Fibroblast of skin of left quadriceps (primary cell): ENCODE measurements around the gene ACTG1.

ENCODE experiments used
- DNase-seq, 2 experiments: peaks; one replicate each; pipeline ENCODE4 v3.0.0-alpha.2; 2013; ENCODE audit warnings: low read depth in 2 of 2

The ACTG1 gene

DNA sequence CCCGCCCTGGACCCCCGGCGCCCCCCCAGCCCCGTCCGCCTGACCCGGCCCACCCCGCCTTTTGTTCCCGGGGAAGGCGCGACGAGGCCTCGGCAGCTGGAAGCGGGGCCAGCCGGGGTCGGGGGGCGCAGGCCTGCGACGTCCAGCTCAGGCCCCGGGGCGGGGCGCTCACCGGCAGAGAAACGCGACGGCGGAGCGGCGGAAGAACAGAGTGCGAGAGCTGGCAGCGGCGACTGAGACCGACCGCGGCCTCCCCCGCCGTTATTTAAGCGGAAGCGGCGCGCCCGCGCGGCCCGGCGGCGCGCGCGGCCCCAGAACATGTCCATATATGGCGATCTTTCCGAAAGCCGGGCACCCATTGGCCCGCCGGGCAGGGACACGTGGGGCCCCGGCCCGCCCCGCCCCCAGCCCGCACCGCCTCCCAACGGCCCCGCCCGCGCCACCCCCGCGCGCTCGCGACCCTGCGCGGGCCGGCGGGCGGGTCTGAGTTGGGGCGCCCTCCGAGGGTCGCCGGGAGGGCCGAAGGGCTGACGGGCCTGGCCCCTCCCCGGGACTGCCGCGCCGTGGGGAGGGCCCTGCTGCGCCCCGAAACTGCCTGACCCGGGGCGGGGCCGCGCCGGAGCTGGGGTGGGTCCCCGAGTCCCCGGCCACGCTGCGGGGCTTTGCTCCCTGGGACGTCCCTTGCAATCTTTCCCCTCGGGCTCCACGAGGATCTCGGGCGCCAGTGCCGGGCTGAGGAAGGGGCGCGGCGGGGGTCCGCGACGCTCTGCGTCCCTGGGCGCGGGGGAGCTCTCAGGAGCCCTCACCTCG is at the start of gene ACTG1:
Gene ACTG1, minus strand, starts transcription at position 238 of the 810 bp plus-strand sequence. CDS start 445 bp downstream, outside the sequence.
- peak; percentile 88 to 91 for DNase-seq

DNA sequence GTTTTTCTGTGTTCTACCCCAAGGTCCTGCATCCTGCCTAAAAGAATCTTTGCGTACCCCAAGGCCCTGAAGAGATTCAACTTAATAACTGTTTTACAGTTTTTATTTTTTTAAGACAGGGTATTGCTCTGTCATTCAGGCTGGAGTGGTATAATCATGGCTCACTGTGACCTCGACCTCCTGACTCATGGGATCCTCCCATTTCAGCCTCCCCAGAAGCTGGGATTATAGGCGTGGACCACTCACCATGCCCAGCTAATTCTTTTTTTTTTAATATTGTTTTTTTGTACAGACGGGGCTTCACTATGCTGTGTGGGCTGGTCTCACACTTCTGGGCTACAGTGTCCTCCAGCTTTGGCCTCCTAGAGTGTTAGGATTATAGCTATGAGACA is 48.9 kb upstream of the ACTG1 start:
- DNase-seq = no peak

DNA sequence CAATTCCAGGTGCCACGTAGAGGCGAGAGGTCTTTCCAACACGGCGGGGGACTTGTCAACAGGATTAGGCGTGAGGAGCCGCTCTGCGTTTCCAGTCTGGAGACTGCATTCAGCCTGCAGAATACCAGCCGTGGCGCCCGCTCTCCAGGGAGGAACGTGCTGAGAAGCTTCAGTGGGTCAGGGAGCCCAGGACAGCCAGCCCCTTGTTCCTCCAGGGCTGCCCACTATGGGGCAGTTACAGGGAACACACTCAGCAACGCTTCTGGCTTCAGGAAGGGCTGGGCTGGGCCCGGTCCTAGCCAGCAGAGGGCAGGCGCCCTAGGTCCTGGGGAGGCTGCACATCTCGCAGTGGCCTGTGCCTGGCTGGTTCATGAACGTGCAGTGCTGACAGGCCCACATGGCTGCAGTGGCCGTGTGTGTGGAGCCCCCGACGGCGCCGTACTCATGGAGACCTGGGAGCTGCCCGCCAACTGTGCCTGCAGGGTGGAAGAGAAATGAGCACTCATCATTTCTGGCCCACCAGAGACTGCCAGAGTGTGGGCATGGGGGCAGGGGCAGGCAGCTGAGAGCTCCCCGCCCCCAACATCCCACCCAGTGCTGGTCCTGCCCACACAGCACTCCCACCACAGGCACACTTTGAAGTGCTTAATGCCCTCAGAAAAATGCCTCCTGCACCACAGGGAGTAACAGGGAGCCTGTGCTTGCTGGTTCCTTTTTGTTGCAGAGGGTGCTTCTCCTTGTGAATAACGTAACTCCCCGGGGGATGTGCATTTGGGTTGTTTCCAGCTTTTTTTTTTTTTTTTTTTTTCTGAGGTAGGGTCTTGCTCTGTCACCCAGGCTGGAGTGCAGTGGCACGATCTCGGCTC is 46.6 kb upstream of the ACTG1 start:
- DNase-seq = no peak

DNA sequence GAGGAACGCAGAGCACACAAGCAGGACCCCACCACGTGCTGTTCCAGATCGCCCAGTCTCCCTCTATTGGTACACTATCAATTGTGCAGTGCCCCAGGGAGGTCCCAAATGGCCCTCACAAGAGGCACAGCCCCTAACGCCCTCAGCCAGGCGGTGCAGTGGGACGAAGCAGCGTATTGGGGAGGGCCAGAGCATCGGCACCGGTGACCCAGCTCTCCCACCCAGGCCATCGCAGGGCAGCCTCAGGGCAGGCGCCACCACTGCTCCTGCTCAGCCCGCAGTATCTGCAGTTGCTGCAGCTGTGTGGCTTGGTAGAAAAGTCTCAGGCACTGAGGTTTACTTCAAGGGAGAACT is 45.5 kb upstream of the ACTG1 start:
- no peak for DNase-seq

DNA sequence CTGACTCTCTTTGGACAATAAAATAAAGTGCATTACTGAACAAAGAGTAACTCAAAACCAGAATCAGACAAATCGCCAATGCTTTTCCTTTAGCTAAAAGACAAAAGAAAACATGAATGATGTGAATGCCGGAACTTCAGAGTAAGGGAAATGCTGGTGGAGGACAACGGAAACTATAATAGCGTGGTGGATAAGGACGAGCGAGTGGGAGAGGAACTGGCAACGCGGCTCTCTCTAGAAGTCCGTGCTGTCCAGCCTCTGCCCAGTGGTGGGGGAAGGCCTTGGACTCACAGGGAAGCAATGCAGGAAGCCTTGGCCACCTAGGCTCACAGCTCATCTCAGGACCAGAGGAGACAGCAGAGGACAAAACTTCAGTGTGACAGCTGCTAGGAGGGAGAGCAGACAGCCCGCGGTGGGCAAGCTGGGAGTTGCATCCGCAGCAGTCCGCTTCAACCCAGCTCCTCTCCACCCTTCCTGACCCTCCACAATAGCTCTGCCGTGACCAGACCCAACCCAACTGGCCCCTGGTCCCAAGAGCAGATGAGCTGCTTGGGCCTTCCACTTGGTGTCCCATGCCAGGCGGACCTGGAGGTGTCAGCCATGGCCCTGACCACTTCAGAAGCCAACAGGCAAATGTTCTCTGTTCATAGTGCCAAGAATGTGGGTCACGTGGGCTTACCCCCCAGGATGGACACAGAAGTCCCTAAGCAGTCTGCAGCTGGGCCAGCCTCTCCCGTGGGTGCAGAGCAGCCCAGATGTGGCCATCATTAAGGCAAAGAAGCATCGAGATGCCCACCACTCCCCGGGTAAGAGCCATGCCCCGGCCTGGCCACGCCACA is 44.9 kb upstream of the ACTG1 start:
- DNase-seq = no peak

DNA sequence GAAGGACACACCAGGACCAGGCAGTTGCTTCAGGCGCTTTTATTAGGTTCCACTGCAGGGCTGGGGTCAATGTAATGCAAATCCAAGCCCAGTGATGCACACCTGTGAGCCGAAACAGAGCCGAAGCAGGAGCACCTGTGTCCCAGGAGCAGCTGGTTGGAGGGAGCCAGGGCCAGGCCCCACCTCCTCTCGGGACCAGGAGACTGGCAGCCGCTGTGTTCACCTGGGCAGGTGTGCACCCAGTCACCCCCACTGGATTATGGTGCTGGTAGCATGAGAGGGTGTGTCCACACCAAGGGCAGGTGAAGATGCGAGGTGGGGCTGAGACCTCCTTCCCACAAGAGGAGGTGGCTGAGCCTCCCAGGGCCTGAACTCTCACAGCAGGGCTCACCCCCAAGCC is 44.3 kb upstream of the ACTG1 start:
- DNase-seq = no peak

DNA sequence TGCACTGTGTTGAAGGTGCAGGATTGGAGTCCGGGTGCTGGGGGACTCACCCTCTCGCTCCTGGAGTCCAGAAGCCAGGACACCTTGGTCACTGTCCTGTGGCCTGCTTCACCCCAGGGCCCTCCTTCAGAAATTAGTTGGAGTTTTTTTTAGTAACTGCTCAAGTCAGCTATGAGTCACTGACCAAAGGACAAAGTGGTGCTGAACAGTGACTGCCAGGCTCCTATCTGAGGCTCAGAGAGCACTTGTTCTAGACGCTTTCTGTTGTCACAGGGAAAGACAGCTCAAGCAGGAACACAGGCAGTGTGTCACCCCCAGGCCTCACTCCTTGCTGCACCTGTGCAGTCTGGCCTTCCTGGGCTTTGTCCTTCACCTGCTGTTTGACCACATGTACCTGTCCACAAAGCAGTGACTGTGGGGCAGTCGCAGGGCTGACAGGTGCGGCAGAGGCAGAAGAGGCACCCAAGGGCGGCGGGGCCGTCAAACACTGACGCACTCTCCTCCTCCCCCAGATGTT is 43.6 kb upstream of the ACTG1 start:
- DNase-seq = no peak

DNA sequence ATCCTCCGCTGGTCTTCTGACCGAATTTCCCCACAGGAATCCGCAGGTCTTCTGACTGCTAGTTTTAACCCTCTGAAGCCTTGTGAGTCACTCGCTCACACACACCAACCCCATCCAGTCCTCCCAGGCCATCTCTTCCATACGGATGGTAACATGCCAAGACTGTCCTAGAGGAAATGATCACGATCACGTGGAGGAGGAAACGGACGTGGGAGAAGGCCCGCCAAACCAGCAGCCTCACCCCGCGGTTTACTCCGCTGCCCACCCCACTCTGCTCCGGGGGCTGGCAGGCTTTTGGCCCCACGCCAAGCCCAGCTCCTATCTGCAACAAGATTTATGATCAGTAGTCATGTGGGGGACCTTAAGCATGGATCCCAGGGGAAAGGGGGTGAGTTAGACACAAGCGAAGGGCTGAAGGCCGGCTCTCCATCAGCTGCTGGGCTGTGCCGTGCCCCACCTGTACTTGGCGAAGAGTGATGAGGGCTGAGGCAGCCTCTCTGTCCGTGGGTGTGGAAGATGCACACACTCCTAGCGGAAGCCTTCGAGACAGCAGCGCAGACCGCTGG is 41.1 kb upstream of the ACTG1 start:
- DNase-seq = peak; percentile 88

DNA sequence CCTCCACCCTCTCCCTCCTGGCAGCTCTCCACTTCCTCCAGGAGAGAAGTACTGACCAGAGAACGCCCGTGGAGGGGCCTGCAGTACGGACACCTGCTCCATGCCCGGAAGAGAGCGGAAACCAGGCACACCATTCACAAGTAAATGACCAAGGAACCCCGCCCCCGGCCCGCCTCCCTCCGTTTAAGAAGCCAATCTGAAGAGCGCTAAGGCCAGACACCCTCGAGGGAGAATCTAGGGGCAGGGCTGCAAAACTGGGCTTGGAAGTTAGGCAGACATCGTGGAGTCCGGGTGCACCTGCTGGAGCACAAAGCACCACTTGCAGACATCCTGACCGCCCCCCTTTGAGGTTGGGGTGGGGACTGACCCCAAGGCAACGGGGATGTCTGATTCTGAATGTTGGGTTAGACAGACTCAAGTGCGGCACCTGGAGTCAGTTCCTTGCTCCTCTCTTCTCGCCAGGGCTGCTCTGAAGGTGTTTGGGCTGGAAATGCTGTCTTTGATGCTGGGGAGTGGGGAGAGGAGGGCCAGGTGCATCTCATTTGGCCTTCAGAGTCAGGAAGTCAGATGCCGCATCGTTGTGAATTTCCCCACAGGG is 40.5 kb upstream of the ACTG1 start:
- peak in 1 of 2 experiments; percentile 39 for DNase-seq

DNA sequence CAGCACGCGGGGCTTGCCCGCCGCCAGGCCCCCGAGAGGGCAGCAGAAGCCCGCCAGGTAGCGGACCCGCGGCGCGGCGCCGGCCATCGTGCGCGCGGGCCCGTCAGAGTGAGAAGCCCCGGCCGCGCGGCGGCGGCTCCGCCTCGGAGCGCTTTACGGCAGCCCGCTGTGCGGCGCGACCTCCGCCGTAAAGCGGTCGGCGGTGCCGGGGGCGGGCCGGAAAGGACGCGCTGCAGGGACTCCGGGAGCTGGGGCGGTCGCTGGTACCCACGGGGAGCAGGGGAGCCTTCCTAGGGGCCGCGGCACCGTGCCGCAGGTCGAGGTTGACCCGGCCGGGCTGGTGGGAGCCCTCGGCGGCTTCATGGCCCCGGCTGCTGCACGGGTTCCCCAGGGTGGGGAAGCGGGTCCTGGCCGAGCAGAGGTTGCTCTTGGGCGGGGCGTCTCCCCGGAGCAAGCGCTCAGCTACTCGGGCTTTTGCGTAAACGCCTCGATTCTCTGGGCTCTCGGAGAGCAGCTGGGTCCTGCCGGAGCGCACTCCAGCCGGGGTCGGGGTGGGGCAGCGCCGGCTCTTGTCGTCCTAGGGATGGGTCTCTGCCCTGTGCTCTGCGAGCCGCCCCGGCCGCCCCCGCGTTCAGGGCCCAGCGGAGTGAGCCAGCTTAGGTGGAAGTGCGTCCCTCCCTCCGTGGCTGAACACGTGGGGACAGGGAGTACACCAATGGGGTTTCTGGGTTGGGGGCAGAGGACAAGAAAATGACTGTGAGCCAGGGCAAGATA is 39.8 kb upstream of the ACTG1 start, which contains the start of gene FAAP100:
Gene FAAP100, minus strand, starts transcription at position 110 of the 774 bp plus-strand sequence. Its CDS starts 23 bp downstream, at position 87.
- DNase-seq = peak in 1 of 2 experiments; percentile 45

DNA sequence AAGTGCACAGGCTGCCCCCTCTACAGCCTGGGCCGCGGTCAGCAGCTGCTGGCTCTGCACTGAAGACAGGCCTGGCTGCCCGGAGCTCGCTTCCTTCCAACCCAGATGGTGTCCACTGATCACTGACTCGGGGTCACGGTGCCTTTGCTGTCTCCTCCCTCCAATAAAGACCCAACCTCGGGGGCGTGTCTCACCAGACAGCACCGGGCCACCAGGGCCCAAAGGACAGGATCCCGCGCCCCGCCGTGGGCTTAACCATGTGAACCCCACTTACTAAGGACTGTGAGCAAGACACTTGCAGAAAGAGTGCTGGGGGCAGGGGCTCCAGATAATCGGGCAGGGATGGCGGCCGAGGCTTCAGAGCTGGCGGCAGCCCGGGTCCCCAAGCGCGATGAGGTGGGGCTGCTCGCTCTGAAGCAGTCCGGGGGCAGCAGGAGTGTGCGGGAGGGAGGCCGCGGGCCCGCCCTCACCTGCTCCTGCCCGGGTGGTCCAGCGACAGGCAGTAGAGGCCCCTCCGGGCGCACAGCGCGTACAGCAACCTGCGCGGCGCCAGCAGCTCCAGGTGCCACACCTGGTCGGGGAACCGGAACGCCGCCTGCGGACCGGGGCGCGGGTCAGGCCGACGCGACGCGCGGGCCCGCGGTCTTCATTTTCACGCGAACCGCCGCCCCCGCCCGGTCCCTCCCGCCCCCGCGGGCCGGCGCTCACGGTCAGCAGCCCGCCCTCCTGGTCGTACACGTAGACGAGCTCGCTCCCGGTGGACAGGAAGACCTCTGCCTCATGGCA is 39.1 kb upstream of the ACTG1 start:
- DNase-seq = no peak

DNA sequence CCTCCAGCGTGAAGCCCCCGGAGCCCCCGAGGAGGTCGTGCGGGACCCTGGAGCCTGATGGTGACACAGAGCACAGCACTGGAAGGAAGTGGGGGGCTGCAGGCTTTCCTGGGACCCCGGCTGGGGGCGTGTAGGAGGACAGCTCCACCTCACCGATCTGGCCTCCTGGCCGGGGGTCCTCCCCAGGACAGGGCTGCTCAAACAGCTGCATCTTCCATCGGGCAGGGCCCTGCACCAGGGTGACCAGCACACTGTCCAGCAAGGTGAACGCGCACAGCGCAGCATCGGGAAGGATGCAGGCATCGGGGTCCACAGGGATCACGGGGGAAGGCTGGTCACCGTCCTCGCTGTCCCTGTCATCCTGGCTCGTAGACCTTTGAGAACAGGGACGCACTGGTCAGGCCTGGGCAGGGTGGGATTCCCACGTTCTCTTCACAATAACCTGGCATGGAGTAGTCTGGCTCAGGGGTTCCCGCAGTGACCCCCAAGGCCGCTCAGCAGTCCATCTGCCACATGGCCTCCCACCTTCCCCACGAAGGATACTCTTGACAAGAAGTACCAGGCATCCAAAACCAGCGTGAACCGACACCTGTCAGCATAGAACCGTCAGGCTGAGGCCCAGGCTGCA is 38.3 kb upstream of the ACTG1 start:
- DNase-seq = no peak

DNA sequence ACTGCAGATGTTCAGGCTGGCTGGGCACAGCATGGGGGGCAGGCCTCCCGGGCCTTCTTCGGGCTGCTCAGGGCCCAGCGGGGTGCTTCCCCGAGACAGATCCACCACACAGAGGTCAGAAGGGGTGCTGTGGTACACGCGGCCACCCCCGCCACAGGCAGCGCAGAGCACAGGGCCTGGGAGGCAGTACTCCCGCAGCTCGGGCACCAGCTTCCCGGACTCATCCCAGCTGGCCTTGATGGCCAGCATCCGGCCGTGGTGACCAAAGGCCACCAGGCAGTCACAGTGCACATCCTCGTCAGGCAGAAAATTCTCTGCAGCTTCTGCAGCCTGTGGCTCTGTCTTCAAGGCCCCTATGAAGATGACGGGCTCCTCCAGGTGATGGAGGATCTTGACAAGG is 37.7 kb upstream of the ACTG1 start:
- no peak for DNase-seq

DNA sequence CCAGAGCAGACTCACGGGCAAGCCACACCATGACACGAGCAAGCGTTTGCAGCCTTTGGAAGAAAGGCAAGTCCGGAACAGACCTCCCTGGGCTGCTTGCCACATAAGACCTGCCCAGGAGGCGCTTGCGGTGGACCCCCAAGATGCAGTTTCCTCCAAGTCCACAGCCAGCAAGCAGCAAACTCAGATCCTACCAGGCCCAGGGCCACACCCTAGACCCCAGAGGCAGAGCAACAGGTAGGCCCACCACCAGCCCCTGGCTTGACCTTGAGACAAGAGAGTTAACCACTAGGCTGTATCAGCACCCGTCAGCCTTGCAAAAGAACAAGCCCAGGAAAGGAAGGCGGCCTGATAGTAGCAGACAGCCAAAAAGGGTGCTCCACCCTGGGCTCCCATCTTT is 37.2 kb upstream of the ACTG1 start:
- DNase-seq = no peak

DNA sequence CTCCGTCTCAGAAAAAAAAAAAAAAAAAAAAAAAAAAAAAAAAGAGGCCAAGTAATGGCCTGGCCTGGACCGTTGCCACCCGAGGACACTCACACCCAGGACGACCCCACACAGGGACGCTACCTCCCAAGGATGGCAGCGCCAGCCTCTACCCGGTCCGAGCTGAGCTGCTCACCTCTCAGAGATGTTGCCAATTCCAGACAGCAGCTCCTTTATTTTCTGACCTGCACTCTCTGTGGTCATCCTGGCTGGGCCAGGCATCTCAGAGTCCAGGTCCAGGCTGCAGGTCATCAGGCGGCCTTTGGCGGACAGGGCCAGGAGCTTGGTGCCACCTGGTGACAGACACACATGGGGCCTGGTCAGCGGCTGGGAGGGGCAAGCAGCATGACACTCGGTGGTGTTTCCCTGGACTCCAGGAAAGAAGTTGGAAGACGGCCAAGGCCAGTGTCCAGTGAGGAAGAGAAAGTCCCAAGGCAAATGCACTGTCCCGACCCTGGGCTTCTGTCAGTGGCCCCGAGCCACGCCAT is 36.5 kb upstream of the ACTG1 start:
- DNase-seq = no peak

DNA sequence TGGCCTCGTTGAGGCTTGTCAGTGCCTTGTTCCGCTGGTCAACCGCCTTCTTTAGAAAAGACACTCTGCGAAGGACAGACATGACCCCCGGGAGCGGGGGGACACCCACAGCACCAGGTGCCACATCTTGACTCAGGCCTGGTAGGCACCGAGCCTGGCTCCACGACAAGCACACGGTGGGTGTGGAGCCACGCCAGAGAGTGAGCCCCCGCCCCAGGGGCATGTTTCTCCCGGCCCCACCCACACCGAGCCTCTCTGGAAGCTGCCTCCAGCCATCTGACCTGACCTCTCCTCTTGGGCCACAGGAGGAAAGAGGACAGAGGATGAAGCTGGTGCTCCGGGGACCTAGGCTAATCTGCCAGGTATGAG is 35.0 kb upstream of the ACTG1 start:
- no peak for DNase-seq

DNA sequence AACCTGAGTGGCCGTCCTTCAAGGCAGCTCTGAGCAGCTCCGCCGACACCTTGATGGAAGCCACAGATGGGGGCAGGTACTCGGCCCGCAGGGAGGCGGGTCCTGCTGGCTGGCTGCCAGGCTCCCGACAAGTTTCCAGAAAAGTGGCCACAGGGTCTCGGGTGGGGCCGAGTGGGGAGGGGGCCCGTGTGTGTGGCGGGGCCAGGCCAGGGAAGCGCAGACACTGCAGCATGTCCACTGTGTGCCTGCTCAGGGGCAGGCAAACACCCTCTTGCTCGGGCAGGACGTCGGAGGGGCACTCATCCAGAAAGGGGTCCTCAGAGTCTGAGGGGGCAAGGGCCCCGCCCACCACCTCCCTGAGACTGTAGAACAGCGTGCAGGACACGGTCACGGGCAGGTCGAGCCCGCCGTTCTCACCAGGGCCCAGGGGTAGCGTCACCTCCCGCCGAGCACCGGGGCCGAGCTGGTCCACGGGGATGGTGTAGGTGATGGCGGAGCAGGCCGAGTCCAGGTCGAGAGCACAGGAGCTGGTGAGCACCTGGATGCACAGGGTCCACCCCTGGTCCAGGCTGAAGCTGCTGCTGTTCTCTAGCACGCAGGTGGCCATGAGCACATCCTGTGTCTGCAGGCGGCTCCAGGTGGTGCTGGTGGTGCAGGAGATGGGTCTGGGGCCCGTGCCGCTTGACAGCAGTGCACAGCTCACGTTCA is 34.5 kb upstream of the ACTG1 start:
- no peak for DNase-seq
